Ishikawa (cell line): ENCODE measurements around the gene OSMR.

ENCODE experiments used
- CEBPB ChIP-seq: IDR thresholded peaks from 2 replicates; pipeline ENCODE4 v1.6.1; 2012
- CREB1 ChIP-seq: IDR thresholded peaks from 2 replicates; pipeline ENCODE4 v1.6.1; 2012; ENCODE audit warnings: low read depth
- EP300 ChIP-seq: IDR thresholded peaks from 2 replicates; pipeline ENCODE4 v1.6.1; 2012; ENCODE audit warnings: borderline replicate concordance
- RAD21 ChIP-seq: IDR thresholded peaks from 2 replicates; pipeline ENCODE4 v1.6.1; 2012; ENCODE audit warnings: low read depth
- TEAD4 ChIP-seq: IDR thresholded peaks from 2 replicates; pipeline ENCODE4 v1.6.1; 2012

- TF ChIP-seq RAD21 (peak; percentile 42), TEAD4 (no peak), CEBPB (no peak), CREB1 (no peak), EP300 (no peak)
These were observed 13.9 kb upstream of the OSMR start for GRCh38 chr5:38831909-38832308.
